Activated CD8-positive, alpha-beta memory T cell treated with anti-CD3 and anti-CD28 coated beads, Interleukin-2, amount 10 ng/mL, durations not matched to agents 7 days and 5 days (primary cell): Measurements from ENCODE around the gene MOGAT1. TPM values are rescaled to one million over a fixed set of nuclear protein-coding genes. Genes with fewer than 3 reads are reported as not detected.
"Not testable (repeated sequence)": the region's sequence is repeated elsewhere in the genome, so short reads cannot be mapped to it uniquely, and the experiment has no call there.

ENCODE experiments used
- ATAC-seq: fragments of 150-1000 bp; cut with Tn5 transposase; one replicate; pipeline ENCODE4 v1.10.0; 2021; ENCODE audit warnings: moderate library complexity
- CTCF ChIA-PET: fragments of 350-600 bp; sonication (Branson Sonifier 250); formaldehyde crosslinking; loops from one replicate; lab custom pipeline; 2021; ENCODE audit warnings: antibody characterized with exemption; lab: Charles Lee
- DNase-seq: peaks from one replicate; pipeline ENCODE4 v3.0.0-alpha.2; 2020
- H3K27ac Mint-ChIP-seq: one replicate; pipeline ENCODE4 v1.8.0; 2021; ENCODE audit warnings: mild to moderate bottlenecking, mixed read lengths
- H3K27me3 Mint-ChIP-seq: one replicate; pipeline ENCODE4 v1.8.0; 2021; ENCODE audit warnings: mixed read lengths
- H3K36me3 Mint-ChIP-seq: one replicate; pipeline ENCODE4 v1.8.0; 2021; ENCODE audit warnings: mild to moderate bottlenecking, mixed read lengths
- H3K4me1 Mint-ChIP-seq: one replicate; pipeline ENCODE4 v1.8.0; 2021; ENCODE audit warnings: mixed read lengths
- H3K4me3 Mint-ChIP-seq: one replicate; pipeline ENCODE4 v1.8.0; 2021; ENCODE audit warnings: mild to moderate bottlenecking, moderate library complexity, mixed read lengths
- H3K9me3 Mint-ChIP-seq: one replicate; pipeline ENCODE4 v1.8.0; 2022; ENCODE audit warnings: low read depth, mixed read lengths
- total RNA-seq, 2 experiments: library from RNA; stranded (reverse); gene quantifications; one replicate each; pipeline ENCODE4 v1.2.3, GENCODE V29; 2021

MOGAT1 gene
- total RNA-seq, 2 experiments from 2014 or later, result not detected

- Mint-ChIP-seq H3K36me3 (no peaks in the 10 kb centered on the region), H3K9me3 (no peaks in the 10 kb centered on the region), H3K27me3 (peaks cover 22% of the 10 kb centered on the region), H3K27ac (no peak overlapping the region), H3K4me1 (peaks cover 35% of the 10 kb centered on the region), H3K4me3 (no peak overlapping the region)
- CTCF ChIA-PET, result interaction anchor here (0.6 kb wide), 1 partner anchor 54 kb away, joined by 3 read pairs; no protein-coding TSS in a partner anchor
- DNase-seq, result no peak
- no peak for ATAC-seq
Measured at GRCh38 chr2:222743251-222743812, 71.9 kb downstream of the MOGAT1 start.

GRCh38 chr2:222745836-222746559 lies 74.5 kb downstream of the MOGAT1 start:
- Mint-ChIP-seq H3K4me3 (no peak overlapping the region), H3K9me3 (no peaks in the 10 kb centered on the region)

GRCh38 chr2:222747526-222748160 lies 76.2 kb downstream of the MOGAT1 start:
- Mint-ChIP-seq H3K4me1 (peaks cover 44% of the 10 kb centered on the region), H3K27me3 (peaks cover 24% of the 10 kb centered on the region), H3K36me3 (peaks cover 4% of the 10 kb centered on the region), H3K9me3 (no peaks in the 10 kb centered on the region), H3K4me3 (no peak overlapping the region), H3K27ac (no peak overlapping the region)
- CTCF ChIA-PET, result no interaction called here
- peak; percentile 31 for ATAC-seq
- peak; percentile 47 for DNase-seq

More at GRCh38 chr2:222745836-222746559, 74.5 kb downstream of the MOGAT1 start:
- Mint-ChIP-seq H3K27ac (no peak overlapping the region), H3K27me3 (peaks cover 20% of the 10 kb centered on the region), H3K4me1 (peaks cover 30% of the 10 kb centered on the region), H3K36me3 (peaks cover 4% of the 10 kb centered on the region)
- ATAC-seq (no peak), DNase-seq (no peak)
- CTCF ChIA-PET, result no interaction called here

- Mint-ChIP-seq H3K36me3 (peaks cover 4% of the 10 kb centered on the region), H3K9me3 (no peaks in the 10 kb centered on the region), H3K27me3 (peaks cover 44% of the 10 kb centered on the region), H3K4me3 (no peak overlapping the region), H3K4me1 (peaks cover 48% of the 10 kb centered on the region), H3K27ac (no peak overlapping the region)
- no peak for ATAC-seq
- no peak for DNase-seq
- CTCF ChIA-PET, result interaction anchor here (1.0 to 1.4 kb wide), 3 partner anchors 16 to 153 kb away, joined by 3 to 5 read pairs (median 5); no protein-coding TSS in a partner anchor
Measured at GRCh38 chr2:222750533-222750932, 79.1 kb downstream of the MOGAT1 start.

- no peaks in the 10 kb centered on the region for H3K9me3 Mint-ChIP-seq
- CTCF ChIA-PET, result no interaction called here
- no peak for DNase-seq
- H3K27me3 Mint-ChIP-seq, result peaks cover 45% of the 10 kb centered on the region
- peaks cover 4% of the 10 kb centered on the region for H3K36me3 Mint-ChIP-seq
- ATAC-seq, result no peak
- no peak overlapping the region for H3K4me3 Mint-ChIP-seq
- peaks cover 50% of the 10 kb centered on the region for H3K4me1 Mint-ChIP-seq
- H3K27ac Mint-ChIP-seq, result no peak overlapping the region
Measured at GRCh38 chr2:222751238-222751637, 79.8 kb downstream of the MOGAT1 start.

- H3K9me3 Mint-ChIP-seq, result no peaks in the 10 kb centered on the region
- peak; percentile 84 for ATAC-seq
- H3K4me3 Mint-ChIP-seq, result no peak overlapping the region
- DNase-seq, result peak; percentile 89
- H3K27me3 Mint-ChIP-seq, result peaks cover 48% of the 10 kb centered on the region
- peaks cover 4% of the 10 kb centered on the region for H3K36me3 Mint-ChIP-seq
- peaks cover 46% of the 10 kb centered on the region for H3K4me1 Mint-ChIP-seq
- CTCF ChIA-PET, result interaction anchor here (0.8 to 1.2 kb wide), 4 partner anchors 11 to 62 kb away, joined by 3 to 9 read pairs (median 4); no protein-coding TSS in a partner anchor
- H3K27ac Mint-ChIP-seq, result no peak overlapping the region
Measured at GRCh38 chr2:222751821-222752719, 80.6 kb downstream of the MOGAT1 start.

GRCh38 chr2:222752746-222753145 lies 81.3 kb downstream of the MOGAT1 start:
- ATAC-seq (no peak), DNase-seq (no peak)
- Mint-ChIP-seq H3K27ac (no peak overlapping the region), H3K4me3 (no peak overlapping the region), H3K9me3 (no peaks in the 10 kb centered on the region), H3K36me3 (peaks cover 4% of the 10 kb centered on the region), H3K27me3 (peaks cover 48% of the 10 kb centered on the region), H3K4me1 (peaks cover 39% of the 10 kb centered on the region)
- CTCF ChIA-PET, result interaction anchor here (0.8 to 1.7 kb wide), 5 partner anchors 10 to 62 kb away, joined by 3 to 9 read pairs (median 3); no protein-coding TSS in a partner anchor

- H3K4me1 Mint-ChIP-seq, result peaks cover 34% of the 10 kb centered on the region
- H3K36me3 Mint-ChIP-seq, result peaks cover 4% of the 10 kb centered on the region
- H3K27ac Mint-ChIP-seq, result no peak overlapping the region
- H3K4me3 Mint-ChIP-seq, result no peak overlapping the region
- CTCF ChIA-PET, result interaction anchor here (1.2 to 1.7 kb wide), 2 partner anchors 9 to 13 kb away, joined by 3 to 6 read pairs; no protein-coding TSS in a partner anchor
- ATAC-seq (no peak), DNase-seq (no peak)
- peaks cover 48% of the 10 kb centered on the region for H3K27me3 Mint-ChIP-seq
- no peaks in the 10 kb centered on the region for H3K9me3 Mint-ChIP-seq
Measured at GRCh38 chr2:222753251-222753824, 81.9 kb downstream of the MOGAT1 start.

- CTCF ChIA-PET, result interaction anchor here (1.7 kb wide), 1 partner anchor 12 kb away, joined by 3 read pairs; no protein-coding TSS in a partner anchor
- H3K36me3 Mint-ChIP-seq, result no peaks in the 10 kb centered on the region
- H3K27ac Mint-ChIP-seq, result no peak overlapping the region
- H3K27me3 Mint-ChIP-seq, result peaks cover 40% of the 10 kb centered on the region
- H3K4me1 Mint-ChIP-seq, result peaks cover 31% of the 10 kb centered on the region
- ATAC-seq (no peak), DNase-seq (no peak)
- H3K9me3 Mint-ChIP-seq, result no peaks in the 10 kb centered on the region
- no peak overlapping the region for H3K4me3 Mint-ChIP-seq
Measured at GRCh38 chr2:222754324-222754930, 83.0 kb downstream of the MOGAT1 start.

- H3K4me3 Mint-ChIP-seq, H3K9me3 Mint-ChIP-seq, H3K27ac Mint-ChIP-seq, CTCF ChIA-PET, DNase-seq, ATAC-seq, H3K36me3 Mint-ChIP-seq: not testable (repeated sequence)
- Mint-ChIP-seq H3K4me1 (peaks cover 31% of the 10 kb centered on the region), H3K27me3 (peaks cover 33% of the 10 kb centered on the region)
Measured at GRCh38 chr2:222755593-222755992, 84.1 kb downstream of the MOGAT1 start.

- H3K9me3 Mint-ChIP-seq, result no peaks in the 10 kb centered on the region
- no peak overlapping the region for H3K4me3 Mint-ChIP-seq
- ATAC-seq (no peak), DNase-seq (no peak)
- peaks cover 32% of the 10 kb centered on the region for H3K27me3 Mint-ChIP-seq
- CTCF ChIA-PET, result no interaction called here
- H3K4me1 Mint-ChIP-seq, result peaks cover 29% of the 10 kb centered on the region
- no peak overlapping the region for H3K27ac Mint-ChIP-seq
- H3K36me3 Mint-ChIP-seq, result no peaks in the 10 kb centered on the region
Measured at GRCh38 chr2:222756362-222756831, 84.9 kb downstream of the MOGAT1 start.
